CD4-positive, CD25-positive, alpha-beta regulatory T cell (primary cell): Measurements from ENCODE around the gene NOL9. TPM values are rescaled to one million over a fixed set of nuclear protein-coding genes. Genes with fewer than 3 reads are reported as not detected.
"Not testable (repeated sequence)": the region's sequence is repeated elsewhere in the genome, so short reads cannot be mapped to it uniquely, and the experiment has no call there.

Source experiments
- ATAC-seq, 2 donors: fragments of 150-1000 bp; cut with Tn5 transposase; one replicate each; pipeline ENCODE4 v1.10.0; 2021; ENCODE audit warnings: low read depth in 2 of 2, moderate number of reproducible peaks in 2 of 2, moderate library complexity in 1 of 2
- DNase-seq, 3 donors: peaks; one replicate each; pipeline versions ENCODE4 v3.0.0 to v3.0.0-alpha.2; 2012 to 2022; ENCODE audit warnings: mixed read lengths in 1 of 3
- H3K27ac ChIP-seq: one replicate; pipeline ENCODE4 v1.7.0; 2013; ENCODE audit warnings: mild to moderate bottlenecking, low read length; ENCODE audit not compliant: insufficient read depth, poor library complexity, severe bottlenecking
- H3K27me3 ChIP-seq: one replicate; pipeline ENCODE4 v1.7.0; 2013; ENCODE audit warnings: low read length; ENCODE audit not compliant: control insufficient read depth, insufficient read depth
- H3K36me3 ChIP-seq: one replicate; pipeline ENCODE4 v1.7.0; 2013; ENCODE audit warnings: mild to moderate bottlenecking, low read length, moderate library complexity; ENCODE audit not compliant: control insufficient read depth, insufficient read depth
- H3K4me1 ChIP-seq: 2 replicates; pipeline ENCODE4 v1.7.0; 2013; ENCODE audit warnings: mild to moderate bottlenecking, low read length; ENCODE audit not compliant: insufficient read depth, control insufficient read depth, poor library complexity, severe bottlenecking
- H3K4me3 ChIP-seq: one replicate; pipeline ENCODE4 v1.7.0; 2013; ENCODE audit warnings: low read depth, mild to moderate bottlenecking, low read length, moderate library complexity
- H3K9me3 ChIP-seq, 2 experiments: 1 replicate in 1 of 2; 2 replicates in 1 of 2; pipeline ENCODE4 v1.7.0; 2013; ENCODE audit warnings: low read length in 2 of 2, mild to moderate bottlenecking in 1 of 2, moderate library complexity in 1 of 2; ENCODE audit not compliant: control insufficient read depth in 2 of 2
- H3K27ac Mint-ChIP-seq, 3 donors: one replicate each; pipeline ENCODE4 v1.8.0; 2020 to 2022; ENCODE audit warnings: mild to moderate bottlenecking in 3 of 3, mixed read lengths in 3 of 3, moderate library complexity in 2 of 3
- H3K27me3 Mint-ChIP-seq: one replicate; pipeline ENCODE4 v1.8.0; 2022; ENCODE audit warnings: mild to moderate bottlenecking, mixed read lengths
- H3K36me3 Mint-ChIP-seq: one replicate; pipeline ENCODE4 v1.8.0; 2020; ENCODE audit warnings: mixed read lengths
- H3K4me1 Mint-ChIP-seq, 4 donors: one replicate each; pipeline ENCODE4 v1.8.0; 2020 to 2022; ENCODE audit warnings: mixed read lengths in 4 of 4, mild to moderate bottlenecking in 1 of 4
- H3K4me3 Mint-ChIP-seq, 4 donors: one replicate each; pipeline ENCODE4 v1.8.0; 2020 to 2022; ENCODE audit warnings: mild to moderate bottlenecking in 4 of 4, mixed read lengths in 4 of 4, moderate library complexity in 3 of 4
- H3K9me3 Mint-ChIP-seq, 7 donors: one replicate each; pipeline ENCODE4 v1.8.0; 2020 to 2022; ENCODE audit warnings: mixed read lengths in 7 of 7, mild to moderate bottlenecking in 3 of 7, moderate library complexity in 2 of 7
- polyA plus RNA-seq, 4 donors: library from polyadenylated mRNA; unstranded; fragments of 300-500 nt; fragmentation: Illumina TruSeq; gene quantifications; one replicate each; pipeline ENCODE4 v1.2.3, GENCODE V29; 2021
- total RNA-seq: library from RNA; stranded (reverse); gene quantifications from one replicate; pipeline ENCODE4 v1.2.3, GENCODE V29; 2022

The NOL9 gene
- total and polyA plus RNA-seq, 5 donors from 2014 or later = 11.0 to 74.7 (median 20.1) TPM

DNA sequence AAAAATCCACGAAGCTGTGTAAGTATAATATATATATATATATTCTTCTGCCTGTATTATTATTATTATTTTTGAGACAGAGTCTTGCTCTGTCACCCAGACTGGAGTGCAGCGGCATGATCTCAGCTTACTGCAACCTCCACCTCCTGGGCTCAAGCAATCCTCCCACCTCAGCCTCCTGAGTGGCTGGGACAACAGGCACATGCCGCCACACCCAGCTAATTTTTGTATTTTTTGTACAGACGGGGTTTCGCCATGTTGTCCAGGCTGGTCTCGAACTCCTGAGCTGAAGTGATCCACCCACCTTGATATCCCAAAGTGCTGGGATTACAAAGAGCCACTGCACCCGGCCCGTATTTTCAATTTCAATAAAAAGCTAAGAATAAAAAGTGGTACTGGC is 45.7 kb upstream of the NOL9 start:
- ATAC-seq, DNase-seq, H3K27me3 Mint-ChIP-seq, H3K9me3 Mint-ChIP-seq, H3K9me3 ChIP-seq, H3K27me3 ChIP-seq: not testable (repeated sequence)
- peak overlapping the region; percentile 98 for H3K4me3 Mint-ChIP-seq
- peaks cover 8 to 63% (median 25%) of the 10 kb centered on the region in 4 donors for H3K4me1 Mint-ChIP-seq
- peak overlapping the region; percentile 93 to 96 (median 94) for H3K27ac Mint-ChIP-seq
- Histone ChIP-seq H3K4me1 (peaks cover 56% of the 10 kb centered on the region), H3K36me3 (peaks cover 32% of the 10 kb centered on the region), H3K4me3 (peak overlapping the region; percentile 91), H3K27ac (peak overlapping the region; percentile 90)
- peaks cover 14% of the 10 kb centered on the region for H3K36me3 Mint-ChIP-seq

DNA sequence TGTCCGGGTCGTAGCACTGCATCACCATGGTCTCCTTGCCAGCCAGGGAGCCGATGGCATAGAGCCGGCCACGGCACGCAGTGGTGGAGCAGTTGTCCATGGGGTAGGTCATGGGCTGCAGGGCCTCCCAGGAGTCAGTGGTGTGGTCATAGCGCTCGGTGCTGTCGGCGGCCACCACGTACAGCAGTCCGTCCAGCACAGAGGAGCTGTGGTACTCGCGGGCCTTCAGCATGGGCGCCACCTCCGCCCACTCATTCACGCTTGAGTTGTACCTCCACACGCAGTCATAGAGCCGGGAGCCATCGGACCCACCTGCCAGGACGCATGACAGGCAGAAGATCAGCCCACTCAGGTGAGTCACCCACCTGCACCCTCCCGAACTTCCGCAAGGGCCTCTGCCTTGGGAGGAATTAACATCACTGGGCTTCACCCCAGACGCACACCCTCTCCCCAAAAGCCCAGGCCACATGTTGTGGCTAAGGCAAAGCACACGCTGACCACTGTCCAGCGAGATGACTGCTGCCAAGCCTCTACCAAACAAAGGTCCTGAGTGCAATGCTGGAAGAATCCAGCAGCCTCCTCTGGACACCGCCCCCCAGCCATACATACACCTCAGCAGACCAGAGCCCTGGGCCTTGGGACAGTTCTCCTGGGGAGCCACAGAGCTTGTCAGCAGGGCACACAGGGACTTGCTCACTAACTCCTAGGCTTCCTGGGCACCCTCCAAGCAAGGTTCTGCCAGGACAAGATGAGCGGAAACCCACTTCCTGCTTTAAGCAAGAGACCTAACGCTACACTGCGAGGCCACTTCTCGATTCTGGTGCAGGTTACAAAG is 45.0 kb upstream of the NOL9 start:
- H3K4me3 ChIP-seq = peak overlapping the region; percentile 91
- H3K27ac ChIP-seq = peak overlapping the region; percentile 90
- Mint-ChIP-seq H3K9me3 (no peaks in the 10 kb centered on the region), H3K4me1 (peaks cover 8 to 65% (median 25%) of the 10 kb centered on the region in 4 donors), H3K27ac (peak overlapping the region; percentile 81 to 96 (median 94)), H3K4me3 (peak overlapping the region; percentile 98), H3K36me3 (peaks cover 16% of the 10 kb centered on the region), H3K27me3 (peaks cover 4% of the 10 kb centered on the region)
- peaks cover 56% of the 10 kb centered on the region for H3K4me1 ChIP-seq
- H3K27me3 ChIP-seq = no peaks in the 10 kb centered on the region
- peaks cover 38% of the 10 kb centered on the region for H3K36me3 ChIP-seq
- peak; percentile 27 to 32 for ATAC-seq
- peak; percentile 19 to 86 (median 61) for DNase-seq
- no peaks in the 10 kb centered on the region for H3K9me3 ChIP-seq

- no peaks in the 10 kb centered on the region for H3K9me3 ChIP-seq
- no peak overlapping the region for H3K27ac ChIP-seq
- H3K4me3 Mint-ChIP-seq = peak overlapping the region in 3 of 4 donors; percentile 61 to 98 (median 75)
- H3K4me3 ChIP-seq = no peak overlapping the region
- no peaks in the 10 kb centered on the region for H3K9me3 Mint-ChIP-seq
- H3K27ac Mint-ChIP-seq = no peak overlapping the region
- peaks cover 0 to 58% (median 18%) of the 10 kb centered on the region in 4 donors for H3K4me1 Mint-ChIP-seq
- H3K4me1 ChIP-seq = peaks cover 45% of the 10 kb centered on the region
- H3K27me3 Mint-ChIP-seq = peaks cover 4% of the 10 kb centered on the region
- H3K27me3 ChIP-seq = no peaks in the 10 kb centered on the region
- ATAC-seq (no peak), DNase-seq (no peak)
- H3K36me3 ChIP-seq = peaks cover 52% of the 10 kb centered on the region
- H3K36me3 Mint-ChIP-seq = peaks cover 21% of the 10 kb centered on the region
Measured at GRCh38 chr1:6597777-6598131, 43.4 kb upstream of the NOL9 start.

GRCh38 chr1:6596886-6597776 is 42.8 kb upstream of the NOL9 start:
- no peak for ATAC-seq
- H3K27me3 ChIP-seq = no peaks in the 10 kb centered on the region
- peaks cover 51% of the 10 kb centered on the region for H3K4me1 ChIP-seq
- Mint-ChIP-seq H3K9me3 (no peaks in the 10 kb centered on the region), H3K27me3 (peaks cover 4% of the 10 kb centered on the region), H3K4me1 (peaks cover 0 to 58% (median 18%) of the 10 kb centered on the region in 4 donors), H3K4me3 (peak overlapping the region; percentile 22 to 98 (median 68)), H3K36me3 (peaks cover 21% of the 10 kb centered on the region), H3K27ac (no peak overlapping the region)
- H3K27ac ChIP-seq = no peak overlapping the region
- no peak overlapping the region for H3K4me3 ChIP-seq
- no peaks in the 10 kb centered on the region for H3K9me3 ChIP-seq
- peaks cover 58% of the 10 kb centered on the region for H3K36me3 ChIP-seq
- DNase-seq = no peak

- Mint-ChIP-seq H3K36me3 (peaks cover 21% of the 10 kb centered on the region), H3K27ac (peak overlapping the region; percentile 25 to 75 (median 69)), H3K27me3 (peaks cover 4% of the 10 kb centered on the region), H3K9me3 (no peaks in the 10 kb centered on the region), H3K4me3 (peak overlapping the region in 2 of 4 donors; percentile 16 to 61), H3K4me1 (peaks cover 0 to 64% (median 18%) of the 10 kb centered on the region in 4 donors)
- no peak for ATAC-seq
- H3K27ac ChIP-seq = no peak overlapping the region
- peaks cover 57% of the 10 kb centered on the region for H3K4me1 ChIP-seq
- DNase-seq = no peak
- H3K9me3 ChIP-seq = no peaks in the 10 kb centered on the region
- no peaks in the 10 kb centered on the region for H3K27me3 ChIP-seq
- peaks cover 61% of the 10 kb centered on the region for H3K36me3 ChIP-seq
- H3K4me3 ChIP-seq = no peak overlapping the region
Measured at GRCh38 chr1:6596351-6596750, 42.0 kb upstream of the NOL9 start.

DNA sequence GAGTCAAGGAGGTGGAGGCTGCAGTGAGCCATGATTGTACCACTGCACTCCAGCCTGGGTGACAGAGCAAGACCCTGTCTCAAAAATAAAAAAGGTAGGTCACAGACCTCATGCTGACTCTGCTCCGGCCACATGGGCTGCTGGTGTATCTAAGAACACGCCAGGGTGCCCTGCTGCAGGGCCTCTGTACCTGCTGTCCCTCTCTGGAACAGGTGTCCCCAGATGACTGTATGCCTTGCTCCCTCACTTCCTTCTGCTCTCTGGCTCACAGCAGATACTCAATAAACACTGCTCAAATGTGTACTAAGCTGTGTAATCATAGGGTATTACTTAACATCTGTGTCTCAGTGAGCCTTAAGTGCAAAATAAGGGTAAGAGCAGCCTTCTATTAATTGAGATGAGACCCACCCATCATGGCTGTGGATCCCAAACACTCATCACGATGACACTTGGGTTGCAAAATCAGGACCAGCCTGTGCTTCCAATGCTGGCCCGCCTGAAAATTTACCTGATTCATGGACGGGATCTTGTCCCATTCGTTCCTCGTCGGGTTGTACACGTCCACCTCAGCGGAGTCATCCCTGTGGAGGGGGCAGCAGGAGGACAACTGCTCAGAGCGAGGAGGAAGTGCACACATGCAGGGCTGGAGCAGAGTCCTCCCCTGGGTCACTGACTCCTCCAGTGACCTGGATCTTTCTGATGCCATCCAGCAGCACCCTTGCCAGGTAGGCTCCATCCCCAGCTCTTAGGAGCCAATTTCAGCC is 40.8 kb upstream of the NOL9 start:
- Histone ChIP-seq H3K27me3 (no peaks in the 10 kb centered on the region), H3K4me3 (no peak overlapping the region), H3K36me3 (peaks cover 73% of the 10 kb centered on the region), H3K9me3 (no peaks in the 10 kb centered on the region), H3K27ac (no peak overlapping the region), H3K4me1 (peaks cover 54% of the 10 kb centered on the region)
- peaks cover 21% of the 10 kb centered on the region for H3K36me3 Mint-ChIP-seq
- H3K27me3 Mint-ChIP-seq = peaks cover 4% of the 10 kb centered on the region
- peaks cover 0 to 65% (median 20%) of the 10 kb centered on the region in 4 donors for H3K4me1 Mint-ChIP-seq
- no peak for ATAC-seq
- no peaks in the 10 kb centered on the region for H3K9me3 Mint-ChIP-seq
- DNase-seq = no peak
- peak overlapping the region in 1 of 3 donors; percentile 75 for H3K27ac Mint-ChIP-seq
- no peak overlapping the region for H3K4me3 Mint-ChIP-seq

DNA sequence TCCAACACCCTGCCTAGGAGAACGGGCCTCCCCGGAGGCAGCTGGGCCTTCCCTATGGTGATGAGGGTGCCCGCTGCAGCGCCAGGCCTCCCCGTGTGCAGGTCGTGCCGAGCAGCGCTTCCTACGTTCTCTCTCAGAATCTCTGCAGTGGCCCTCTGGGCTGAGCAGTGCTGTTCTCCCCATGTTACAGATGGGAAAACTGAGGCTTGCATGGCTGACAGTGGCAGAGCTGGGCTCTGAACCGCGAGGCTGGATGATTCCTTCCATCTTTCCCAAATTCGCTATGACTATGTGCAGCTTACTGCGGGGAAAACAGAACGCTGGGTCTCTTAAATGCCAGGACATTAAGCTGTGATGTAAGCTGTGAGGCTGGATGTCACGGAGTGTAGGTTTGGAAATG is 39.5 kb upstream of the NOL9 start:
- Histone ChIP-seq H3K36me3 (peaks cover 85% of the 10 kb centered on the region), H3K27me3 (no peaks in the 10 kb centered on the region), H3K4me1 (peaks cover 40% of the 10 kb centered on the region), H3K4me3 (no peak overlapping the region), H3K9me3 (no peaks in the 10 kb centered on the region), H3K27ac (no peak overlapping the region)
- H3K4me3 Mint-ChIP-seq = no peak overlapping the region
- H3K27me3 Mint-ChIP-seq = peaks cover 4% of the 10 kb centered on the region
- H3K27ac Mint-ChIP-seq = peak overlapping the region in 1 of 3 donors; percentile 20
- H3K4me1 Mint-ChIP-seq = peaks cover 0 to 52% (median 14%) of the 10 kb centered on the region in 4 donors
- DNase-seq = no peak
- H3K36me3 Mint-ChIP-seq = peaks cover 21% of the 10 kb centered on the region
- ATAC-seq = no peak
- H3K9me3 Mint-ChIP-seq = no peaks in the 10 kb centered on the region
